MM.1S (cell line): ENCODE results near the gene LMOD3.

Experiments
- DNase-seq: peaks from one replicate; pipeline ENCODE4 v3.0.0-alpha.2; 2015
- H2AFZ ChIP-seq: fragments of 300-600 bp; sonication (generic); 2 replicates; pipeline ENCODE4 v1.6.0; 2016; ENCODE audit warnings: antibody characterized with exemption, low read length
- H3F3A ChIP-seq: fragments of 300-600 bp; sonication (generic); 2 replicates; pipeline ENCODE4 v1.6.1; 2016; ENCODE audit warnings: mild to moderate bottlenecking, antibody characterized with exemption, low read length, moderate library complexity, mixed read lengths; ENCODE audit not compliant: insufficient read depth
- H3K27ac ChIP-seq: fragments of 300-600 bp; sonication (generic); 2 replicates; pipeline ENCODE4 v1.5.1; 2016; ENCODE audit warnings: mild to moderate bottlenecking, low read length
- H3K27me3 ChIP-seq: fragments of 300-600 bp; sonication (generic); replicated peaks from 2 replicates; pipeline ENCODE4 v1.6.0; 2016; ENCODE audit warnings: low read length; ENCODE audit not compliant: insufficient read depth
- H3K36me3 ChIP-seq: fragments of 300-600 bp; sonication (generic); replicated peaks from 2 replicates; pipeline ENCODE4 v1.6.1; 2016; ENCODE audit warnings: mild to moderate bottlenecking, low read length, mixed read lengths; ENCODE audit not compliant: insufficient read depth
- H3K4me1 ChIP-seq: fragments of 300-600 bp; sonication (generic); 2 replicates; pipeline ENCODE4 v1.6.1; 2016; ENCODE audit warnings: low read length, mixed read lengths
- H3K4me2 ChIP-seq: fragments of 300-600 bp; sonication (generic); 2 replicates; pipeline ENCODE4 v1.6.0; 2016; ENCODE audit warnings: low read depth, low read length
- H3K4me3 ChIP-seq: fragments of 300-600 bp; sonication (generic); 2 replicates; pipeline ENCODE4 v1.5.1; 2016; ENCODE audit warnings: low read length, mixed read lengths
- H3K79me2 ChIP-seq: fragments of 300-600 bp; sonication (generic); 2 replicates; pipeline ENCODE4 v1.6.1; 2016; ENCODE audit warnings: mixed run types, low read length, mixed read lengths
- H3K9ac ChIP-seq: fragments of 300-600 bp; sonication (generic); 2 replicates; pipeline ENCODE4 v1.6.1; 2016; ENCODE audit warnings: low read length, mixed read lengths
- H3K9me2 ChIP-seq: fragments of 300-600 bp; sonication (generic); replicated peaks from 2 replicates; pipeline ENCODE4 v1.6.1; 2016; ENCODE audit warnings: mild to moderate bottlenecking, low read length, mixed read lengths; ENCODE audit not compliant: insufficient read depth
- H3K9me3 ChIP-seq: fragments of 300-600 bp; sonication (generic); replicated peaks from 2 replicates; pipeline ENCODE4 v1.6.1; 2016; ENCODE audit warnings: mild to moderate bottlenecking, low read length, mixed read lengths; ENCODE audit not compliant: insufficient read depth
- H4K20me1 ChIP-seq: fragments of 300-600 bp; sonication (generic); 2 replicates; pipeline ENCODE4 v1.6.1; 2016; ENCODE audit warnings: mild to moderate bottlenecking, low read length, moderate library complexity, mixed read lengths; ENCODE audit not compliant: insufficient read depth
- CTCF ChIP-seq: fragments of 300-600 bp; sonication (generic); IDR thresholded peaks from 2 replicates; pipeline ENCODE4 v1.5.1; 2016; ENCODE audit warnings: antibody characterized with exemption, low read length, mixed read lengths
- EZH2 ChIP-seq: fragments of 300-600 bp; sonication (generic); optimal IDR thresholded peaks from 2 replicates; pipeline ENCODE3; 2017; ENCODE audit warnings: low read depth, mild to moderate bottlenecking, antibody characterized with exemption, low read length, mixed read lengths
- EZH2phosphoT487 ChIP-seq: fragments of 300-600 bp; sonication (generic); IDR thresholded peaks from 2 replicates; pipeline ENCODE4 v1.6.1; 2018; ENCODE audit warnings: antibody characterized with exemption, low read length

LMOD3 gene

GRCh38 chr3:69122403-69122802 lies at the start of gene LMOD3:
Gene LMOD3 (minus strand): TSS chr3:69122595. CDS start chr3:69122386, 209 bp downstream.
- no peaks in the 10 kb centered on the region for H3K79me2 ChIP-seq
- no peaks in the 10 kb centered on the region for H3K9me3 ChIP-seq
- H3K36me3 ChIP-seq, result no peaks in the 10 kb centered on the region
- no peak within 1 kb of the TSS for H3K4me2 ChIP-seq
- H3K27me3 ChIP-seq, result no peaks in the 10 kb centered on the region
- peak within 1 kb of the TSS; percentile 53; the same call in 1 of the 2 replicates for H2AFZ ChIP-seq
- H4K20me1 ChIP-seq, result no peaks in the 10 kb centered on the region
- no peaks in the 10 kb centered on the region for H3F3A ChIP-seq
- DNase-seq, result no peak
- no peaks in the 10 kb centered on the region; the same call in 1 of the 2 replicates for H3K4me1 ChIP-seq
- no peak within 1 kb of the TSS for H3K4me3 ChIP-seq
- no peak within 1 kb of the TSS for H3K9ac ChIP-seq
- no peak for TF ChIP-seq EZH2
- no peak for TF ChIP-seq CTCF
- no peak for TF ChIP-seq EZH2phosphoT487
- H3K9me2 ChIP-seq, result no peaks in the 10 kb centered on the region
- H3K27ac ChIP-seq, result no peak within 1 kb of the TSS

- no peaks in the 10 kb centered on the region for H3F3A ChIP-seq
- H3K9me3 ChIP-seq, result no peaks in the 10 kb centered on the region
- H3K4me2 ChIP-seq, result no peak overlapping the region
- no peaks in the 10 kb centered on the region for H4K20me1 ChIP-seq
- no peak overlapping the region for H3K4me3 ChIP-seq
- no peaks in the 10 kb centered on the region for H3K79me2 ChIP-seq
- H3K27me3 ChIP-seq, result no peaks in the 10 kb centered on the region
- no peak overlapping the region for H3K9ac ChIP-seq
- H3K9me2 ChIP-seq, result no peaks in the 10 kb centered on the region
- no peaks in the 10 kb centered on the region for H3K4me1 ChIP-seq
- no peak overlapping the region for H2AFZ ChIP-seq
- TF ChIP-seq EZH2, result no peak
- no peak for TF ChIP-seq EZH2phosphoT487
- TF ChIP-seq CTCF, result no peak
- no peak overlapping the region for H3K27ac ChIP-seq
- no peaks in the 10 kb centered on the region for H3K36me3 ChIP-seq
- DNase-seq, result no peak
Measured at GRCh38 chr3:69172058-69172457, 49.7 kb upstream of the LMOD3 start.

DNA sequence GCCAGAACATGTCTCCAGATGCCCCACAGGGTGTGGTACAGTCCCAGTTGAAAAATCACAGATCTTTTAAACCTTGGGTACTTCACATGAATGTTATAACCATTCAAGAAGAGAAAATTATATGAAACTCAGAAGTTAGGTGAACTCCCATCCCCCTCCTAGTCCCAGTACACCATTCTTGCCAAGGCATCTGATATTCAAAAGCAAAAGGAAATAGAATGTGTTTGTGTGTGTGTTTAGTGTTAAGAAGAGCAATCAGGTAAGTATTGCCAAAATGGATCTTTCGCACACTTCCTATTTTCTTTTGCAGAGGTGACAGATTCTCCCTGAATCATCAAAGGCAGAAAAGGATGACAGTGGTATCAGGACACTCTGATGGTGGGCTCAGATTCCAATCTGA lies 44.1 kb upstream of the LMOD3 start:
- TF ChIP-seq EZH2phosphoT487 (no peak), EZH2 (no peak), CTCF (no peak)
- DNase-seq, result no peak
- no peaks in the 10 kb centered on the region for H4K20me1 ChIP-seq
- H3K9ac ChIP-seq, result no peak overlapping the region
- no peaks in the 10 kb centered on the region for H3K79me2 ChIP-seq
- H3K4me3 ChIP-seq, result no peak overlapping the region
- H3K4me2 ChIP-seq, result no peak overlapping the region
- no peak overlapping the region for H3K27ac ChIP-seq
- H3K36me3 ChIP-seq, result no peaks in the 10 kb centered on the region
- H3F3A ChIP-seq, result no peaks in the 10 kb centered on the region
- no peak overlapping the region for H2AFZ ChIP-seq
- no peaks in the 10 kb centered on the region for H3K4me1 ChIP-seq
- no peaks in the 10 kb centered on the region for H3K9me3 ChIP-seq
- no peaks in the 10 kb centered on the region for H3K27me3 ChIP-seq
- H3K9me2 ChIP-seq, result no peaks in the 10 kb centered on the region

GRCh38 chr3:69165744-69166143 lies 43.3 kb upstream of the LMOD3 start:
- Histone ChIP-seq H3K4me1 (no peaks in the 10 kb centered on the region), H3K9me3 (no peaks in the 10 kb centered on the region), H3K36me3 (no peaks in the 10 kb centered on the region), H3K4me3 (no peak overlapping the region), H3K27ac (no peak overlapping the region), H3K79me2 (no peaks in the 10 kb centered on the region), H2AFZ (no peak overlapping the region), H3F3A (no peaks in the 10 kb centered on the region), H3K27me3 (no peaks in the 10 kb centered on the region), H3K4me2 (no peak overlapping the region), H3K9ac (no peak overlapping the region), H3K9me2 (no peaks in the 10 kb centered on the region), H4K20me1 (no peaks in the 10 kb centered on the region)
- TF ChIP-seq EZH2 (no peak), EZH2phosphoT487 (no peak), CTCF (no peak)
- DNase-seq, result no peak
